Measurements from ENCODE around the gene KAT6B.

KAT6B gene

DNA sequence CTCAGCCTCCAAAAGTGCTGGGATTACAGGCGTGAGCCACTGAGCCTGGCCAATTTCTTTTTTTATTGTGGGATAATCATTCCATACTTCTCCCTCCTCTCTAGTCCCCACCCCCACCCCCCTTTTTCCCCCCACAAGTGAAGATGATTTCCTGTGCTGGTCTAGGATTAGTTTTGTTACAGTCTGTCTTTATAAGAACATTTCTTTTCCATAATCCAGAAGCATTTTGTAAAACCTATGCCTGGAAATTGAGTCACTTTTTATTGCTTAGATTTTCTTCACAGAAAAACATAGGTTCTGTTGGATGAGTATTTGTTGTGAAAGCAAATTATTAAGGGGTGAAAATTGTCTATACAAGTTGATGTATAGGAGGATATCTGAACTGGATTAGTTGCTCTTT lies 98.9 kb downstream of the KAT6B start:
- no peak for DNase-seq

- DNase-seq = no peak
Observed at GRCh38 chr10:74925708-74926107, 99.3 kb downstream of the KAT6B start.

DNA sequence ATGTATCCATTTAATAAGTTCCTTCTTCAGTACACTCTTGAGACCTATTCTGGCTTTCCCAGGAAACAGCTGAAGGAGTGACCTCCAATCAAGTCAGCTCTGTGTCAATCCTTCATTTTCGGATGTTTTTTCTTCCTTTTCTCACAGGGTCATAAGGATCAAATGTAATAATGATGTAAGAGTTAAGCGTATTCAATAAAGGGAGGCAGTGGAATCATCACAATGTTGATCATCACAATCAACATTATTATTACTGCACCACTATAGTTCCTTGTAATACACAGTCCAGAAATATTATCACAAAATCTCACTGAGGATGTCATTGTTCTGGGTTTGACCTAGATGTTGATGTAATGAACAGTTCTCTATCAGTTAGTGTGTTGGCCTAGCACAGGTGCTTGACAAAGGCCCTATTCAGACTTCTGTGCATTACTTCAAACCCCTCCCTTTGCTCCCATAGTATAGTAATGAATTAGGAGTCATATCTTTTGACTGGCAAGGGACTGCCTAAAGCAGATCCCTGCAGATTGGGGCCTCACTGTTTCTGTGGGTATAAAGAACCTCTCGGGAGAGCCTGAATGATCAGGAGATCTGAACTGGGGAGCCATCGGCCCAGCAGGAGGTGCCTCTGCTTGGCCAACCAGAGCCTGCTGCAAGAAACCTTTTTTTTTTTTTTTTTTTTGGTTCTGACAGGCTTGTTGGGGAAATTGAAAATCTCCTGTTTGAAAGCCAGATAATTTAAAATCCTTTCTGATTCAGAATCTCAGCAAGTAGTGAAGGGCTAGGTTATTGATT lies 100.6 kb downstream of the KAT6B start:
- DNase-seq = no peak

DNA sequence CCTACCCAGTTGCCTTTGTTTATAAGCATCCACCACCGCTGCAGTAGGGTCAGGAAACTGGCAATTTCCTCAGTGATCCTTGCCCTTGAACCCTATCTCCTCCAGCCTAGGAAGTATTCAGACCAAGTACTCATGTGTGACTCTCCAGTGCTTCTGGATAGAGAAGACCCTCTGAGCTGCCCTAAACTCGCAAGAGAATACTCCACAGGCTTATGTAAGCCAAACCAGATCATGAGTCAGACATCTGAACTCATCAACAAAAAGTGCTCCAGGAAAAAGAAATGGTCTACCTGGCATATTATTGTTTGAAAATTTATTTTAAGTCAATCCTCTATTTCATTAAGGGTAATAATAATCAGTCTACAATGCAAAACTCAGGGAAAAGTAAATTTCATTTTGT lies 101.3 kb downstream of the KAT6B start:
- no peak for DNase-seq

DNA sequence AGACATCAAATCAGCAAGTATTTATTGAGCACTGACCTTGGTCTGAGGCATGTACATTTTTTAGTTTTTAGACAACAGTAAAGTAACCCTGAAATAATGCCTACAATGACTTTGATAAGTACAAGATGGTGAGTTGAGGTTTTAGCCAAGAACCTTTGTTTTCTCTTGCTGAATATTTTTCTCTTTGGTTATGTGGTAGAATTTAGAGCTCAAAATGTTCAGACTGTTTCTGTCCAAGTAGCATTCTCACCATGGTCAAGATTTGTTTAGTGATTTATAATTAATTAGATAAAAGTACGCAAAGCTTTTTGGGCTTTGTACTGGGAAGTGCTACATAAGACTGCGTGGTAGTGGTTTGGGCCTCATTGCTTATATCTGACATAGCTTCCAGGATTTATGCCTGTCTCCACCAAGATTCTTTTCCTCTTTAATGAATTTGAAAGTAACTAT lies 102.4 kb downstream of the KAT6B start:
- DNase-seq = no peak

DNA sequence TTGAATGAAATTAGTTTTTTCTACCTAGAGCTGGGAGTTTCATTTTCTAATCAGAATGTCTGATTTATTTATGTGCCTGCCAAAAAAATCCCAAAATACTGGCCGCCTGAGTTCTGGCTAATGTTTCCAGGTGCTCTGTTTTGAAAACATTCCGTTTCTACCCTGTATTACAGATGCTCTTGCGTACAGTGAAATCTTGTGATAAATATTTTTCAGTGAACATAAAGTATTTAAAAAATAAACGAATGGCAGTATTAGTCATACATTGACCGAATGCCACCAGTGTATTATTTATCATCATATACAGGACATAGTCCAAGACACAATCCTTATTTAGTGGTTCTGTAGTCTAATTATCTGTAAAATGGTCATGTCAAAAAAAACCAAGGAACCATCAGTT lies 102.8 kb downstream of the KAT6B start:
- DNase-seq = no peak

- no peak for DNase-seq
Observed at GRCh38 chr10:74930965-74931364, 104.6 kb downstream of the KAT6B start.

- DNase-seq = peak; percentile 22
Observed at GRCh38 chr10:74932648-74933047, 106.2 kb downstream of the KAT6B start.

- DNase-seq = no peak
Observed at GRCh38 chr10:74934100-74934812, 107.9 kb downstream of the KAT6B start.

- no peak for DNase-seq
Observed at GRCh38 chr10:74936577-74937265, 110.3 kb downstream of the KAT6B start.

- no peak for DNase-seq
Observed at GRCh38 chr10:74937266-74937856, 111.0 kb downstream of the KAT6B start.

DNA sequence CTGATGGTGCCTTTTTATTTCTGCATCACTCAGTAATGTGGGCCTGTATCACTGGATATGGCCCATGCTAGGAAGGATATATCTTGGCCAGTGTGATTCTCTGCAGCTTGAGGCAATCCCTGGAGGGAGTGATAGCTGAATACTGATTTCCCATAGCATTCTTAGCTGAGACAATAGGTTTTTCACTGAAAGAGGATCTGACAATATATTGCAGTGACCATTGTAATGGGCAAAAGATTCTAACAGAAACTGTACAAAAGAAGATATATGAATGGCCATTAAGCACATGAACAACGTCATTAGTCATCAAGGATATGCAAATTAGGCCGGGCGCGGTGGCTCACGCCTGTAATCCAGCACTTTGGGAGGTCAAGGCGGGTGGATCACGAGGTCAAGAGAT lies 117.8 kb downstream of the KAT6B start:
- DNase-seq = no peak

- DNase-seq = no peak
Observed at GRCh38 chr10:74947781-74948401, 121.5 kb downstream of the KAT6B start.

DNA sequence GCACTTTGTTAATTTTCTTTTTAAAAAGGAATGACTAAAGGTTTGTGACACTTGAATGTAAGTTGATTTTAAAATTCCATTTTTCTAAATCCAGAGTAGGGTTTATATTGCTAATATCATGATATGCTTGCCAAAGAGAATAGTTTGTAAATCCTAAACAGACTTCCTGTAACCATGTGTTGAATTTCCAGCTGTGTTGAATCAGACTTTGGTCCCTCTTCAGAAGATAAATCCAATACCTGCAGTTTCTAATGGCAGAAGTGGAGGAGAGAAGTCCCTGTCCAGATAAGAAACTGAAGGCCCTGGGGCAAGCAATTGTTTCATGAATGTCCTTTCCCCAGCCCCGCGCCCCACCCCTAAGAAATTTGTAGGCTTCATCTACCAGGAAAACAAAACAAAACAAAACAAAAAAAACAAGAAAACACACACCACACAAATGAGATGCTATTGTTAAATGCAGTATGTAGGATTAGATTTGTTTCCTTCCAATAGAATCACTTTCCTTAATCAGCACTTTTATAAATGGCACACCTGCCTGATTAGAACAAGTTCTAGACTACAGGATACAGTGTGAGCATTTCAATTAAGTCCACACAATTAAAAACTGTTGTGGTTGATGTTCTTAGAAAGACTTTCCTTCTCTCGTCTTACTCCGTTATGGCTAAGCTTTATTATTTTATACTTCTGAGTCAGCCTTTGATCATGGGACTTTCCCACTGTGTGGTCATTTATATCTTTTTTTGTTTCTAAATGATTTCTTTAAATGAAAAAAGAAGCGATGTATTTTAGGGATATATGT lies 122.8 kb downstream of the KAT6B start:
- DNase-seq = no peak

DNA sequence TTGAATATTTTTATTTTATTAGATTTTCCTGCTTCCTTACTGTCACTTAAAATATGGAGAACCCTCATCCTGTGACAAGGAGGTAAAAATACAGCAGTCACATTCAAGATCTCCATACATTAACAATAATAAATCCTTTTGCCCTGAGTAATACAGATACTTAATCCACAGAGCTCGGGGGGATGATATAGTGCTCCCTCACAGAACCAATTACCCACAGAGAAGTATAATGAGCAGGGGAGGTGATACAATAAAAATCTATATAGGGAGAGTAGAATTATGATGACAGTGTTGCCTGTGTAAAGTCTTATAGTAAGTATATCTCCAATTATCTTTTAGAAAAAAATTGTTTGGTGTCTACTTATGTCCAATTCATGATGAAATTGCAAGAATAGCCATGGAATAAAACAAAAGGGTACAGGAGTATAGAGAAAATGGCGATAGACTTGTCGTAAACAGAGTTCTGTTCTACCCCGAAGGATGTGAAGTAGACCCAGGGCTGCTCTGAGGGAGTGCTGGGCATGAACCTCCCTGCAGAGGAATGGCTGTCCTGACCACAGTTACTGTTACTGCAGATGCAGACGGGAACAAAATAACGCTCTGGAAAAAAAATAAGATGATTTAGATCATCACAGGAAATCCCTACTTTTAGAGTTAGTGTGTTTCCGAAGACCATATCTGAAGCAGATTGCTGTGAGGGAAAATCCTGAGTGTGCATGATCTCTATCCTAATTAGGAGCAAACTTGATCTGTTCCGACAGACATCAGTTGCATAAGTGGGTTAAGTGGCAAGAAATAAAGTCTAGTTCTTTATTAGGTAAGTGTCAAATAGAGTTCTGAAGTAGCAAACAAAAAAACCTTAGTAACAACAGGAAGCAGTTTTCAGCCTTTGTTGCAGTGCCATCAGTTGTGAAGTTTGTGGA lies 123.7 kb downstream of the KAT6B start:
- no peak for DNase-seq

- no peak for DNase-seq
Observed at GRCh38 chr10:74953214-74953613, 126.8 kb downstream of the KAT6B start.

DNA sequence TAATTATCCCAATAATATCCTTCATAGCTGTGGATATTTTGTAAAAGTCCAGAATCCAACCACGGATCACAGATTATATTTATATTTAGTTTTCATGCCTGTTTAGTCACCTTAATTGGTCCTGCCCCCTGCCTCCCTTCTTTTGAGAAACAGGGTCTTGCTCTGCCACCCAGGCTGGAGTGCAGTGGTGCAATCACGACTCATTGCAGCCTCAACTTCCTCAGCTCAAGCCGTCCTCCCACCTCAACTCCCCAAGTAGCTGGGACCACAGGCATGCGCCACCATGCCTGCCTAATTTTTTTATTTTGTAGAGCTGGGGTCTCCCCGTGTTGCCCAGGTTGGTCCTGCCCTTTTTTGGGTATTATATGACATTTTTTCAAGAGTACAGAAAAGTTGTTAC lies 129.4 kb downstream of the KAT6B start:
- DNase-seq = no peak

DNA sequence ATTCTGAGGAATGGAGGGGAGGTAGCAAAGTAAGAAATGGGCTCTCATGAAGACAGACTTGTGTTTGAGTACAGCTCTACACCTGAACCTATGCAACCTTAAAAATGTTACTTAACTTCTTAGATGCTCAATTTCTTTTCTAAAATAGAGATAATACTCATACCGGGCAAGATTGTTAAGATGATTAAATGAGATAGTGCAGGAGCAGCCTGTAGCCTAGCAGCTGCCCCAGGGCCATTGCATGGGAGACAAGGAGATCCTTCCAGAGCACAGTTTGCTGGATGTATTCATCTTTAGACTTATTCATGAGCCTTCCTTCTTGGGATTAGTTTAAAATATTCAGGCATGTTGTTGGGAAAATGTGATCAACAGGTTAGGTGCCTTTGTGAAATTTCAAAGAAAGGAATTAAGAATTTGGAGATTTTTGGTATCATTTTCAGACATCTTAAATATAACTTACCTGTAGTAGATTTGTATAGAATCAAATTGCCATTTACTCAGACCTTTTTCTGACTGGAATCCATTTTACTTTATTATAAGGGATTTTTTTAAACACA lies 130.2 kb downstream of the KAT6B start:
- no peak for DNase-seq

GRCh38 chr10:74957285-74957961 lies 131.0 kb downstream of the KAT6B start:
- DNase-seq = no peak

GRCh38 chr10:74958316-74958715 lies 131.9 kb downstream of the KAT6B start:
- no peak for DNase-seq
